ENCODE results near the gene TMPRSS12.

DNA sequence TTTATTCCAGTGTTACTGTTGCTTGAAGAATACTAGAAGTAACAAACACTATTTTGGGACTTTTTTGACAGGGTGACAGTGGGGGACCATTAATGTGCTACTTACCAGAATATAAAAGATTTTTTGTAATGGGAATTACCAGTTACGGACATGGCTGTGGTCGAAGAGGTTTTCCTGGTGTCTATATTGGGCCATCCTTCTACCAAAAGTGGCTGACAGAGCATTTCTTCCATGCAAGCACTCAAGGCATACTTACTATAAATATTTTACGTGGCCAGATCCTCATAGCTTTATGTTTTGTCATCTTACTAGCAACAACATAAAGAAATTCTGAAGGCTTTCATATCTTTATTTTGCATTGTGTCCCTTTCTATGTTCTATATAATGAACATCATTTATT lies 44.5 kb downstream of the TMPRSS12 start:
- TF ChIP-seq CTCF (conservative IDR thresholded peaks at IDR 0.05; ENCODE audit: low read length) (no peak), EZH2phosphoT487 (IDR thresholded peaks at IDR 0.05; ENCODE audit: borderline replicate concordance) (no peak)
